ENCODE results near the gene OR1L4. TPM values are rescaled to one million over a fixed set of nuclear protein-coding genes. Genes with fewer than 3 reads are reported as not detected.

The OR1L4 gene
- total RNA-seq, 1 experiment from 2014 or later: not detected

- Histone ChIP-seq H3F3A (ENCODE audit: low read length, unreplicated experiment) (no peaks in the 10 kb centered on the region), H2AFZ (ENCODE audit: low read length) (no peak overlapping the region), H3K4me1 (ENCODE audit: insufficient read depth, low read length) (no peaks in the 10 kb centered on the region), H3K27me3 (ENCODE audit: low read length) (no peaks in the 10 kb centered on the region), H4K20me1 (ENCODE audit: low read length) (no peaks in the 10 kb centered on the region), H3K9me2 (replicated peaks; ENCODE audit: low read length) (no peaks in the 10 kb centered on the region), H3K27ac (ENCODE audit: low read length) (no peak overlapping the region), H3K4me3 (ENCODE audit: low read length) (no peak overlapping the region), H3K36me3 (ENCODE audit: low read depth, low read length) (no peaks in the 10 kb centered on the region), H3K4me2 (ENCODE audit: low read length) (no peak overlapping the region), H3K9ac (ENCODE audit: low read length) (no peak overlapping the region), H3K79me2 (ENCODE audit: low read length) (no peaks in the 10 kb centered on the region), H3K9me3 (ENCODE audit: low read length) (no peaks in the 10 kb centered on the region)
- ATAC-seq (no peak), DNase-seq (no peak)
- no TSS peak for BruUV-seq (replicated peaks)
- intact Hi-C loops (cut with micrococcal nuclease): no loop called here
- TF ChIP-seq CTCF (conservative IDR thresholded peaks at IDR 0.05; ENCODE audit: low read depth, low read length): no peak
- no peak for TF ChIP-seq EZH2phosphoT487 (IDR thresholded peaks at IDR 0.05; ENCODE audit: borderline replicate concordance, low read length)
- TF ChIP-seq EZH2 (IDR thresholded peaks at IDR 0.05; ENCODE audit: low read length, unreplicated experiment): no peak
- ChIA-PET POLR2A (ENCODE audit: unreplicated experiment) (no interaction called here), CTCF (no interaction called here)
Observed at GRCh38 chr9:122718038-122718437, 5.8 kb upstream of the OR1L4 start.

- intact Hi-C loops (cut with micrococcal nuclease): no loop called here
- BruUV-seq (replicated peaks): no TSS peak
- H3K79me2 ChIP-seq (ENCODE audit: low read length): no peaks in the 10 kb centered on the region
- ChIA-PET CTCF (no interaction called here), POLR2A (ENCODE audit: unreplicated experiment) (no interaction called here)
- no peaks in the 10 kb centered on the region for H3K36me3 ChIP-seq (ENCODE audit: low read depth, low read length)
- no peaks in the 10 kb centered on the region for H3F3A ChIP-seq (ENCODE audit: low read length, unreplicated experiment)
- H3K9ac ChIP-seq (ENCODE audit: low read length): no peak overlapping the region
- ATAC-seq (no peak), DNase-seq (no peak)
- no peaks in the 10 kb centered on the region for H3K9me3 ChIP-seq (ENCODE audit: low read length)
- no peaks in the 10 kb centered on the region for H4K20me1 ChIP-seq (ENCODE audit: low read length)
- no peak overlapping the region for H3K27ac ChIP-seq (ENCODE audit: low read length)
- no peak overlapping the region for H2AFZ ChIP-seq (ENCODE audit: low read length)
- H3K9me2 ChIP-seq (replicated peaks; ENCODE audit: low read length): no peaks in the 10 kb centered on the region
- no peaks in the 10 kb centered on the region for H3K4me1 ChIP-seq (ENCODE audit: insufficient read depth, low read length)
- H3K4me3 ChIP-seq (ENCODE audit: low read length): no peak overlapping the region
- TF ChIP-seq EZH2 (IDR thresholded peaks at IDR 0.05; ENCODE audit: low read length, unreplicated experiment) (no peak), EZH2phosphoT487 (IDR thresholded peaks at IDR 0.05; ENCODE audit: borderline replicate concordance, low read length) (no peak), CTCF (conservative IDR thresholded peaks at IDR 0.05; ENCODE audit: low read depth, low read length) (no peak)
- no peak overlapping the region for H3K4me2 ChIP-seq (ENCODE audit: low read length)
- H3K27me3 ChIP-seq (ENCODE audit: low read length): no peaks in the 10 kb centered on the region
Observed at GRCh38 chr9:122719218-122719617, 4.6 kb upstream of the OR1L4 start.

- POLR2A ChIA-PET (ENCODE audit: unreplicated experiment): interaction anchor here (0.7 kb wide), 1 partner anchor 14 kb away, joined by 4 read pairs; no protein-coding TSS in a partner anchor
- H3K79me2 ChIP-seq (ENCODE audit: low read length): no peaks in the 10 kb centered on the region
- no peaks in the 10 kb centered on the region for H3K9me2 ChIP-seq (replicated peaks; ENCODE audit: low read length)
- no peak within 1 kb of the TSS for H3K4me2 ChIP-seq (ENCODE audit: low read length)
- no peak for DNase-seq
- peaks cover 4% of the 10 kb centered on the region; the same call in 1 of the 2 replicates for H3K27me3 ChIP-seq (ENCODE audit: low read length)
- no peak within 1 kb of the TSS for H2AFZ ChIP-seq (ENCODE audit: low read length)
- intact Hi-C loops (cut with micrococcal nuclease): no loop called here
- no peaks in the 10 kb centered on the region for H3F3A ChIP-seq (ENCODE audit: low read length, unreplicated experiment)
- H4K20me1 ChIP-seq (ENCODE audit: low read length): no peaks in the 10 kb centered on the region
- BruUV-seq (replicated peaks): no TSS peak
- H3K27ac ChIP-seq (ENCODE audit: low read length): no peak within 1 kb of the TSS
- no peak within 1 kb of the TSS for H3K9ac ChIP-seq (ENCODE audit: low read length)
- no peaks in the 10 kb centered on the region for H3K36me3 ChIP-seq (ENCODE audit: low read depth, low read length)
- TF ChIP-seq EZH2phosphoT487 (IDR thresholded peaks at IDR 0.05; ENCODE audit: borderline replicate concordance, low read length) (no peak), CTCF (conservative IDR thresholded peaks at IDR 0.05; ENCODE audit: low read depth, low read length) (no peak), EZH2 (IDR thresholded peaks at IDR 0.05; ENCODE audit: low read length, unreplicated experiment) (no peak)
- ATAC-seq: no peak
- CTCF ChIA-PET: no interaction called here
- no peaks in the 10 kb centered on the region for H3K9me3 ChIP-seq (ENCODE audit: low read length)
- no peaks in the 10 kb centered on the region for H3K4me1 ChIP-seq (ENCODE audit: insufficient read depth, low read length)
- H3K4me3 ChIP-seq (ENCODE audit: low read length): no peak within 1 kb of the TSS
Observed at GRCh38 chr9:122742003-122742402, 18.2 kb downstream of the OR1L4 start, which contains the start of gene OR1L6. OR1L6 (plus strand) TSS chr9:122742303; CDS start chr9:122749848, 7,545 bp downstream.
